GM23248 (cell line): ENCODE data around the gene CMTM8. TPM values are rescaled to one million over a fixed set of nuclear protein-coding genes. Genes with fewer than 3 reads are reported as not detected.

Experiments
- DNase-seq: peaks from one replicate; pipeline ENCODE4 v3.0.0-alpha.2; 2015
- H2AFZ ChIP-seq: fragments of 200-600 bp; sonication (generic); 2 replicates; pipeline ENCODE4 v1.6.1; 2016; ENCODE audit warnings: antibody characterized with exemption
- H3F3A ChIP-seq: fragments of 200-600 bp; sonication (generic); 2 replicates; pipeline ENCODE4 v1.6.1; 2016; ENCODE audit warnings: mild to moderate bottlenecking, antibody characterized with exemption, mixed run types; ENCODE audit not compliant: insufficient read depth
- H3K27ac ChIP-seq: fragments of 200-600 bp; sonication (generic); 2 replicates; pipeline ENCODE4 v1.5.1; 2016; ENCODE audit warnings: mild to moderate bottlenecking
- H3K27me3 ChIP-seq: fragments of 200-600 bp; sonication (generic); replicated peaks from 2 replicates; pipeline ENCODE4 v1.6.1; 2016; ENCODE audit warnings: mild to moderate bottlenecking; ENCODE audit not compliant: insufficient read depth
- H3K36me3 ChIP-seq: fragments of 200-600 bp; sonication (generic); 2 replicates; pipeline ENCODE4 v1.6.1; 2016; ENCODE audit warnings: low read depth, mild to moderate bottlenecking
- H3K4me1 ChIP-seq: fragments of 200-600 bp; sonication (generic); 2 replicates; pipeline ENCODE4 v1.6.1; 2016; ENCODE audit warnings: mild to moderate bottlenecking; ENCODE audit not compliant: insufficient read depth
- H3K4me2 ChIP-seq: fragments of 200-600 bp; sonication (generic); one replicate; pipeline ENCODE4 v1.6.1; 2016; ENCODE audit warnings: mild to moderate bottlenecking; ENCODE audit not compliant: unreplicated experiment
- H3K4me3 ChIP-seq: fragments of 200-600 bp; sonication (generic); 2 replicates; pipeline ENCODE4 v1.5.1; 2016; ENCODE audit warnings: mild to moderate bottlenecking
- H3K79me2 ChIP-seq: fragments of 200-600 bp; sonication (generic); 2 replicates; pipeline ENCODE4 v1.6.1; 2016; ENCODE audit warnings: mild to moderate bottlenecking; ENCODE audit not compliant: insufficient read depth
- H3K9ac ChIP-seq: fragments of 200-600 bp; sonication (generic); 2 replicates; pipeline ENCODE4 v1.6.1; 2016; ENCODE audit warnings: mild to moderate bottlenecking
- H3K9me2 ChIP-seq: fragments of 200-600 bp; sonication (generic); 2 replicates; pipeline ENCODE4 v1.6.1; 2016; ENCODE audit warnings: mixed run types, mild to moderate bottlenecking, moderate library complexity; ENCODE audit not compliant: insufficient read depth
- H3K9me3 ChIP-seq: fragments of 200-600 bp; sonication (generic); one replicate; pipeline ENCODE4 v1.6.1; 2017; ENCODE audit warnings: low read depth
- H4K20me1 ChIP-seq: fragments of 200-600 bp; sonication (generic); 2 replicates; pipeline ENCODE4 v1.6.0; 2016; ENCODE audit not compliant: insufficient read depth
- EZH2 ChIP-seq: fragments of 200-600 bp; sonication (generic); IDR thresholded peaks from 2 replicates; pipeline ENCODE4 v1.6.1; 2018; ENCODE audit warnings: antibody characterized with exemption, mild to moderate bottlenecking; ENCODE audit not compliant: insufficient read depth, poor library complexity, severe bottlenecking
- EZH2phosphoT487 ChIP-seq: fragments of 200-600 bp; sonication (generic); IDR thresholded peaks from 2 replicates; pipeline ENCODE4 v1.6.1; 2018; ENCODE audit warnings: antibody characterized with exemption, moderate library complexity, mild to moderate bottlenecking, low read depth; ENCODE audit not compliant: insufficient read depth
- WGBS, 2 experiments: methylation state at CpG; one replicate each; pipeline ENCODE4 v1.1.6; 2015 to 2017; ENCODE audit warnings: low lambda C conversion rate in 2 of 2, low coverage in 1 of 2; ENCODE audit errors: missing lambda C conversion rate in 2 of 2; 5-methylcytosine and 5-hydroxymethylcytosine counted together
- in situ Hi-C: fragments of 300-500 bp; cut with MboI; formaldehyde crosslinking; loops from 2 replicates; pipeline ENCODE4 v1.15.0; 2020
- polyA plus RNA-seq: library from polyadenylated mRNA; unstranded; fragments of >200 nt; fragmentation: Nextera tagmentation; extraction: Ambion mirVana; gene quantifications from 2 replicates; pipeline ENCODE4 v1.2.1, GENCODE V29; 2016
- total RNA-seq: library from RNA; depleted of rRNA; stranded (reverse); fragments of >200 nt; shearing (Covaris generic); gene quantifications from 2 replicates; pipeline ENCODE4 v1.2.3, GENCODE V29; 2014

The CMTM8 gene
- total and polyA plus RNA-seq, 2 experiments from 2014 or later, result not detected

DNA sequence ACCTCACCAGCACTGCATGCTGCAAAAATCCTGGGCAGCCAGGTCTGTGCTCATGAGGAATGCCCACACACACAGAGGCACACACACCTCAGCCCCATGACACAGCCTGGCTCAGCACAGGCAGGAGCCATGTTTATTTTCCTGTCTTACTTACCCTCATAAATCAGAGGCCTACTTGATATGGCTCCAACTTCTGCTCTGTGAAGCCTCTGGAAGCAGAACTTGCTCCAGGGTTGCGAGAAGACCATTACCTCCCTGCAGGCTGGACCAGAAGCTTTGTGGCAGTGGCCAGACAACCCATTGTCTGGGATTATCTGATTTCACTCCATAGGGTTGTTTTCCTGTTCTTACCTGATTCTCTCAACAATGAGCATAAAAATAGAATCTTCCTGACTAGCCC, 43.8 kb upstream of the CMTM8 start:
- no peaks in the 10 kb centered on the region for H3K9me2 ChIP-seq
- no peaks in the 10 kb centered on the region for H3K4me1 ChIP-seq
- in situ Hi-C loops, result no loop called here
- no peaks in the 10 kb centered on the region for H3F3A ChIP-seq
- H4K20me1 ChIP-seq, result no peaks in the 10 kb centered on the region
- no peak for TF ChIP-seq EZH2phosphoT487
- no peak for TF ChIP-seq EZH2
- DNase-seq, result no peak
- WGBS, 2 experiments, result 75 to 92% methylated on average over 1 of the region's 1 CpG
- H3K9ac ChIP-seq, result no peak overlapping the region
- no peaks in the 10 kb centered on the region for H3K9me3 ChIP-seq
- H3K4me3 ChIP-seq, result no peak overlapping the region
- no peak overlapping the region for H2AFZ ChIP-seq
- peaks cover 42% of the 10 kb centered on the region for H3K27me3 ChIP-seq
- H3K27ac ChIP-seq, result no peak overlapping the region
- no peak overlapping the region for H3K4me2 ChIP-seq
- H3K79me2 ChIP-seq, result no peaks in the 10 kb centered on the region
- no peaks in the 10 kb centered on the region for H3K36me3 ChIP-seq

DNA sequence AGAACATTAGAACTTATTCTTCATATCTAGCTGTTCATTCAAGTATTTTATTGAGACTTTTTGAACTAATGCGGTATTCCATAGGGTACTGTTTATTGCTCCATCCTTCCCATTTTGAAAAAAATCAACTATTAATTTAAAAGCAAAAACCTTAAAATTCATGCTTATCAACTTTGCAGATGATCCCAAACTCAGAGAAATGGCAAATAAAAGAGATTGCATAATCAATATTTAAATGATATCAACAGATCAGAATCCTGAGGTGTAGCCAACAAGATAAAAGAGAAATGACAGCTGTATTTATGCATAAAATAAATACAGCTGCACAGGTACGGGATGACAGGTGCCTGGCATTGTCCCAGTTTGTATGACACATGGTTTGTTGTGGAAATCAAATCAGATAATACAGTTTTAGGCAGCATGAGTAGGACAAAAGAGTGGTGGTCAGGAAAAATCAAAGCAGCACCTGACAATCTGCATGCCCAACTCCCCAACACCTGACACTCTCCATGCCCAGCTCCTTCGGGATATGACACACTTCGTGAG, 42.4 kb upstream of the CMTM8 start:
- Histone ChIP-seq H3K9ac (no peak overlapping the region), H3K27ac (no peak overlapping the region), H3K27me3 (peaks cover 33% of the 10 kb centered on the region), H3K4me1 (no peaks in the 10 kb centered on the region), H3K79me2 (no peaks in the 10 kb centered on the region), H3K4me3 (no peak overlapping the region), H3K36me3 (no peaks in the 10 kb centered on the region), H3F3A (no peaks in the 10 kb centered on the region), H4K20me1 (no peaks in the 10 kb centered on the region), H2AFZ (no peak overlapping the region), H3K9me3 (no peaks in the 10 kb centered on the region), H3K4me2 (no peak overlapping the region), H3K9me2 (no peaks in the 10 kb centered on the region)
- no peak for TF ChIP-seq EZH2phosphoT487
- TF ChIP-seq EZH2, result no peak
- WGBS, 2 experiments, result 42 to 52% methylated on average over 4 of the region's 4 CpGs
- DNase-seq, result no peak
- in situ Hi-C loops, result no loop called here

DNA sequence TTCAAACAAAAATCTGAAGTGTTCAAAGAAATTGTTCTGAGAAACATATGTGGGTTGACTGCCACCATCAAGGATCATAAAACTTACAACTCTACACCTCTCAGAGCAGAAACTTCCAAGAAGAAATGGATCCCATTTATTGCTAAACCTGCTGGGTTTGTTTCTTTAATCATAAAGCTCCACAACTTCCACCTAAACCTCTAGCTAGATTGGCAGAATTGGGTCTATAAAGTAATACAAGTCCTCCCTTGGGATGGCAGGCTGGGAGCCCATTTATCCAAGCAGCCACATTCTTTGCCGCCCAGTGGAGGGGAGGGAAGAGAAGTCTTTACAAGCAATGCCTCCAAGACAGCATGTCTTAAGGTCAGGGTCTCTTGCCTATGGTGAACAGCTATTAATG, 40.5 kb upstream of the CMTM8 start:
- in situ Hi-C loops, result no loop called here

DNA sequence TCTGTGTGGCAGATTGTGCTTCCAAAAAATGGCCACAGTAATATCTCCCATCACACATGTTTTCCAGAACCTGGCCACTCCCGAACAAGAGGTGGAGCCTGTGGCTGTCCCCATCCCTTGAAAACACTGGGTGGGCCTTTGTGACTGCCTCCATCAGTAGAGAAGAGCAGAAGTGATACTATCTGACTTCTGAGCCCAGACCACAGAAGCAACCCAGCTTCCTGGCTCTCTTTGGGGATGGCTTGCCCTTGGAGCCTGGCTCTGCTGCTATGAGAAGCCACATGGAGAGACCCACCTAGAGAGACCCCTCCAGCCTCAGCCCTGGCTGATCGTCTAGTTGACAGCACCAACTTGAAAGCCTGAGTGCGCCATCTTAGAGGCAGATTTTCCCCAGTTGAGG, 39.8 kb upstream of the CMTM8 start:
- TF ChIP-seq EZH2phosphoT487 (no peak), EZH2 (no peak)
- Histone ChIP-seq H3K79me2 (no peaks in the 10 kb centered on the region), H3K4me2 (no peak overlapping the region), H3K27me3 (peaks cover 38% of the 10 kb centered on the region), H3K4me1 (no peaks in the 10 kb centered on the region), H3K9me2 (no peaks in the 10 kb centered on the region), H3K9me3 (no peaks in the 10 kb centered on the region), H4K20me1 (no peaks in the 10 kb centered on the region), H2AFZ (no peak overlapping the region), H3F3A (no peaks in the 10 kb centered on the region), H3K4me3 (no peak overlapping the region), H3K36me3 (no peaks in the 10 kb centered on the region), H3K9ac (no peak overlapping the region), H3K27ac (no peak overlapping the region)
- no peak for DNase-seq
- 35 to 42% methylated on average over 3 of the region's 3 CpGs for WGBS, 2 experiments
- in situ Hi-C loops, result no loop called here

More for the DNA sequence above, 40.5 kb upstream of the CMTM8 start:
- 78 to 79% methylated on average over 1 of the region's 1 CpG for WGBS, 2 experiments
- no peaks in the 10 kb centered on the region for H3F3A ChIP-seq
- DNase-seq, result no peak
- H3K9ac ChIP-seq, result no peak overlapping the region
- no peaks in the 10 kb centered on the region for H3K9me2 ChIP-seq
- H3K4me3 ChIP-seq, result no peak overlapping the region
- no peaks in the 10 kb centered on the region for H3K36me3 ChIP-seq
- no peaks in the 10 kb centered on the region for H3K4me1 ChIP-seq
- H3K27ac ChIP-seq, result no peak overlapping the region
- H3K4me2 ChIP-seq, result no peak overlapping the region
- no peaks in the 10 kb centered on the region for H3K9me3 ChIP-seq
- no peak for TF ChIP-seq EZH2phosphoT487
- TF ChIP-seq EZH2, result no peak
- no peaks in the 10 kb centered on the region for H3K79me2 ChIP-seq
- no peaks in the 10 kb centered on the region for H4K20me1 ChIP-seq
- H3K27me3 ChIP-seq, result peaks cover 37% of the 10 kb centered on the region
- no peak overlapping the region for H2AFZ ChIP-seq

DNA sequence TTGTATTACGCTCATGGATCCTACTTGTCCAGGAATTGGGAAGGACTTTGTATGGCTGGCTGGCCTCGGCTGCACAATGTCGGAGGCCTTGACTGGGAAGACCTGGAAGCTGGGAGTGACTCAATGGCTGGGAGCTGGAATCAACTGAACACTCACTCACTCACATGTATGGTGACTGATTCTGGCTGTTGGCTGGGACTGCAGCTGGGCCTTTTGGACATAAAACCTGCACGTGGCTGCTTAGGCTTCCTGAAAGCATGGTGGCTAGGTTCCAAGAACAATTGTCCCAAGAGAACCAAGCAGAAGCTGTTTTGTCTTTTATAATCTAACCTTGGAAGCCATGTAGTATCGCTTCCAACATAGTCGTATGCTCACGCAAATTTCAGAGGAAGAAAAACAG, 38.0 kb upstream of the CMTM8 start:
- H3K4me3 ChIP-seq, result no peak overlapping the region
- H2AFZ ChIP-seq, result no peak overlapping the region
- H3K9me3 ChIP-seq, result no peaks in the 10 kb centered on the region
- no peak overlapping the region for H3K9ac ChIP-seq
- WGBS, 2 experiments, result 60 to 63% methylated on average over 7 of the region's 7 CpGs
- in situ Hi-C loops, result no loop called here
- no peak for DNase-seq
- no peaks in the 10 kb centered on the region for H3K4me1 ChIP-seq
- no peaks in the 10 kb centered on the region for H4K20me1 ChIP-seq
- TF ChIP-seq EZH2phosphoT487, result no peak
- no peak for TF ChIP-seq EZH2
- H3K9me2 ChIP-seq, result no peaks in the 10 kb centered on the region
- no peak overlapping the region for H3K27ac ChIP-seq
- H3K27me3 ChIP-seq, result peaks cover 38% of the 10 kb centered on the region
- H3K79me2 ChIP-seq, result no peaks in the 10 kb centered on the region
- H3F3A ChIP-seq, result no peaks in the 10 kb centered on the region
- H3K4me2 ChIP-seq, result no peak overlapping the region
- H3K36me3 ChIP-seq, result no peaks in the 10 kb centered on the region
